GM19438 (cell line): ENCODE results near the gene PODXL.

ENCODE experiments used
- ATAC-seq: cut with Tn5 transposase; IDR thresholded peaks from one replicate; pipeline ENCODE4 v1.9.1; 2021; ENCODE audit warnings: low read depth; ENCODE audit not compliant: unreplicated experiment

The PODXL gene

DNA sequence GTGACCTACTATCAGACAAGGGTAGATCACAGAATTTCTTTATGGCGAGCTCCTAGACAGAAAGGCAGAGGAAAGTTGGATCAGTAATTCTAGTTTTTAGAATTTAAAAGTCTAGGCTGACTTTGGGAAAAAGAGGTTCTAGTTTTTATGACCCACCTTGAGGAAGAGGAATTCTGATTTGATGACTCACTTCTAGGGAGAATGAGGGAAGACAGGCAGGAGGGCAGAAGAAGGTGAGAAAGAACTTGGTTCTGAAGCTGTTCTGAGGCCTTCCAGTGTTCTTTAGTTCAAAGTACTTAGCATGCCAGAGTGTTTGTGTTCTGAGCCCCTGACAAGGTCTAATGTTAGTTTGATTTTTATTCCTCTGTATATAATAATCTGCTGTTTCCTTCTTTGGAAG, 97.2 kb downstream of the PODXL start:
- ATAC-seq: no peak

- ATAC-seq: no peak
Observed at GRCh38 chr7:131456338-131456737, 100.1 kb downstream of the PODXL start.

- no peak for ATAC-seq
Observed at GRCh38 chr7:131455546-131455945, 100.9 kb downstream of the PODXL start.

- no peak for ATAC-seq
Observed at GRCh38 chr7:131455001-131455400, 101.4 kb downstream of the PODXL start.

- no peak for ATAC-seq
Observed at GRCh38 chr7:131454498-131454897, 101.9 kb downstream of the PODXL start.
